GM18870 (cell line): ENCODE measurements around the gene SAMD15.
"Not testable (repeated sequence)": the region's sequence is repeated elsewhere in the genome, so short reads cannot be mapped to it uniquely, and the experiment has no call there.

Experiments
- ATAC-seq: cut with Tn5 transposase; IDR thresholded peaks from one replicate; pipeline ENCODE4 v1.9.1; 2021; ENCODE audit warnings: moderate library complexity; ENCODE audit not compliant: unreplicated experiment

The SAMD15 gene

GRCh38 chr14:77375164-77375950 is 1.8 kb upstream of the SAMD15 start:
- no peak for ATAC-seq

GRCh38 chr14:77375973-77376770 is 1.0 kb upstream of the SAMD15 start:
- ATAC-seq, result no peak

- ATAC-seq, result no peak
These were observed 294 bp downstream of the SAMD15 start for GRCh38 chr14:77377502-77377844.

- no peak for ATAC-seq
These were observed 1.5 kb downstream of the SAMD15 start for GRCh38 chr14:77378701-77379100.

- ATAC-seq, result no peak
These were observed 13.0 kb downstream of the SAMD15 start for GRCh38 chr14:77390188-77390587.

- ATAC-seq, result no peak
These were observed 23.0 kb downstream of the SAMD15 start for GRCh38 chr14:77400216-77400615.

- no peak for ATAC-seq
These were observed 26.6 kb downstream of the SAMD15 start for GRCh38 chr14:77403768-77404167.

GRCh38 chr14:77406086-77406485 is 28.9 kb downstream of the SAMD15 start:
- ATAC-seq, result no peak

GRCh38 chr14:77406718-77407117 is 29.5 kb downstream of the SAMD15 start:
- ATAC-seq, result no peak

- no peak for ATAC-seq
These were observed 30.0 kb downstream of the SAMD15 start for GRCh38 chr14:77407158-77407557.

- no peak for ATAC-seq
These were observed 32.0 kb downstream of the SAMD15 start for GRCh38 chr14:77409131-77409533.

GRCh38 chr14:77415403-77416030 is 38.3 kb downstream of the SAMD15 start:
- ATAC-seq, result not testable (repeated sequence)

GRCh38 chr14:77416098-77416497 is 38.9 kb downstream of the SAMD15 start:
- not testable (repeated sequence) for ATAC-seq

GRCh38 chr14:77416836-77417235 is 39.7 kb downstream of the SAMD15 start:
- no peak for ATAC-seq

- ATAC-seq, result no peak
These were observed 44.0 kb downstream of the SAMD15 start for GRCh38 chr14:77421201-77421600.

GRCh38 chr14:77423423-77423822 is 46.2 kb downstream of the SAMD15 start, which contains the start of gene NOXRED1:
NOXRED1 (minus strand) TSS chr14:77423523; CDS start chr14:77422889, 634 bp downstream.
- no peak for ATAC-seq

- no peak for ATAC-seq
These were observed 47.7 kb downstream of the SAMD15 start for GRCh38 chr14:77424862-77425261.

GRCh38 chr14:77426396-77426795 is 49.2 kb downstream of the SAMD15 start:
- ATAC-seq, result no peak

GRCh38 chr14:77436042-77436441 is 58.9 kb downstream of the SAMD15 start:
- ATAC-seq, result no peak

- no peak for ATAC-seq
These were observed 61.4 kb downstream of the SAMD15 start for GRCh38 chr14:77438596-77438995.

- no peak for ATAC-seq
These were observed 62.7 kb downstream of the SAMD15 start for GRCh38 chr14:77439861-77440260.
